ENCODE measurements around the gene HRC. TPM values are rescaled to one million over a fixed set of nuclear protein-coding genes. Genes with fewer than 3 reads are reported as not detected.
A peak's percentile ranks its signal among the peaks of the same experiment; 100 is the strongest.

HRC gene
- total and polyA plus RNA-seq, 2 of the 8 experiments (the other 6 are each of a cell fraction or from before 2014, with no cell fraction given), result 2.3 to 2.6 TPM

- TF ChIP-seq BACH1 (IDR thresholded peaks at IDR 0.05; ENCODE audit: low read length) (peak; percentile 47; the same call in 1 of the 2 replicates), SUZ12 (IDR thresholded peaks at IDR 0.05; ENCODE audit: low read length) (no peak), TCF12 (IDR thresholded peaks at IDR 0.05; ENCODE audit: low read depth, low read length) (no peak), CHD1 (IDR thresholded peaks at IDR 0.05; ENCODE audit: low read depth, low read length) (no peak), TEAD4 (IDR thresholded peaks at IDR 0.05; ENCODE audit: low read depth, low read length) (no peak), SIX5 (IDR thresholded peaks at IDR 0.05; ENCODE audit: low read depth, low read length) (no peak), SP2 (IDR thresholded peaks at IDR 0.05; ENCODE audit: low read length) (no peak), CBX8 (IDR thresholded peaks at IDR 0.05; ENCODE audit: borderline replicate concordance, low read depth, low read length) (no peak), EGR1 (IDR thresholded peaks at IDR 0.05; ENCODE audit: borderline replicate concordance, low read depth, low read length) (no peak), POU5F1 (IDR thresholded peaks at IDR 0.05; ENCODE audit: low read depth, low read length) (no peak), TAF1 (IDR thresholded peaks at IDR 0.05; ENCODE audit: low read depth, low read length) (peak; percentile 72), KDM4A (IDR thresholded peaks at IDR 0.05; ENCODE audit: low read depth, low read length, severe bottlenecking) (peak; percentile 65), EP300 (IDR thresholded peaks at IDR 0.05; ENCODE audit: borderline replicate concordance in 1 of 2, low read depth in 2 of 2, low read length in 2 of 2) (no peak), BCL11A (IDR thresholded peaks at IDR 0.05; ENCODE audit: low read depth in 2 of 2, low read length in 2 of 2) (no peak), BRCA1 (IDR thresholded peaks at IDR 0.05; ENCODE audit: low read depth, low read length) (no peak), SIN3A (conservative IDR thresholded peaks at IDR 0.05 in 1 of 2, IDR thresholded peaks at IDR 0.05 in 1 of 2; ENCODE audit: low read depth in 1 of 2, low read length in 2 of 2) (peak in 1 of 2 experiments; percentile 77; a peak in 2 of 4 replicates), SRF (IDR thresholded peaks at IDR 0.05; ENCODE audit: low read depth, low read length) (no peak), JUND (IDR thresholded peaks at IDR 0.05; ENCODE audit: low read length) (no peak), MAX (IDR thresholded peaks at IDR 0.05) (peak; percentile 98)
- TF ChIP-seq, protein P1, sequence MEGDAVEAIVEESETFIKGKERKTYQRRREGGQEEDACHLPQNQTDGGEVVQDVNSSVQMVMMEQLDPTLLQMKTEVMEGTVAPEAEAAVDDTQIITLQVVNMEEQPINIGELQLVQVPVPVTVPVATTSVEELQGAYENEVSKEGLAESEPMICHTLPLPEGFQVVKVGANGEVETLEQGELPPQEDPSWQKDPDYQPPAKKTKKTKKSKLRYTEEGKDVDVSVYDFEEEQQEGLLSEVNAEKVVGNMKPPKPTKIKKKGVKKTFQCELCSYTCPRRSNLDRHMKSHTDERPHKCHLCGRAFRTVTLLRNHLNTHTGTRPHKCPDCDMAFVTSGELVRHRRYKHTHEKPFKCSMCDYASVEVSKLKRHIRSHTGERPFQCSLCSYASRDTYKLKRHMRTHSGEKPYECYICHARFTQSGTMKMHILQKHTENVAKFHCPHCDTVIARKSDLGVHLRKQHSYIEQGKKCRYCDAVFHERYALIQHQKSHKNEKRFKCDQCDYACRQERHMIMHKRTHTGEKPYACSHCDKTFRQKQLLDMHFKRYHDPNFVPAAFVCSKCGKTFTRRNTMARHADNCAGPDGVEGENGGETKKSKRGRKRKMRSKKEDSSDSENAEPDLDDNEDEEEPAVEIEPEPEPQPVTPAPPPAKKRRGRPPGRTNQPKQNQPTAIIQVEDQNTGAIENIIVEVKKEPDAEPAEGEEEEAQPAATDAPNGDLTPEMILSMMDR (IDR thresholded peaks at IDR 0.05; ENCODE audit: control extremely low read depth in 1 of 3, insufficient read depth in 1 of 3, low read depth in 1 of 3, low read length in 3 of 3), result peak in 1 of 3 experiments; percentile 1; a peak in 1 of 4 replicates
- TF ChIP-seq, protein P2, sequence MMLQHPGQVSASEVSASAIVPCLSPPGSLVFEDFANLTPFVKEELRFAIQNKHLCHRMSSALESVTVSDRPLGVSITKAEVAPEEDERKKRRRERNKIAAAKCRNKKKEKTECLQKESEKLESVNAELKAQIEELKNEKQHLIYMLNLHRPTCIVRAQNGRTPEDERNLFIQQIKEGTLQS (IDR thresholded peaks at IDR 0.05; ENCODE audit: insufficient read depth, low read depth, low read length), result no peak
Observed at GRCh38 chr19:49127674-49128544, 27.3 kb downstream of the HRC start (continued).

Data from H1 (cell line).